Endothelial cell of umbilical vein (primary cell): ENCODE measurements around the gene TMSB10. TPM values are rescaled to one million over a fixed set of nuclear protein-coding genes. Genes with fewer than 3 reads are reported as not detected.
A peak's percentile ranks its signal among the peaks of the same experiment; 100 is the strongest.

Experiments
- BruUV-seq: library from RNA; stranded (reverse); fragments of 400-500 nt; replicated peaks from 2 replicates; lab custom pipeline; 2021; lab: Mats Ljungman, UMichigan
- CTCF ChIA-PET: fragments of 300-600, 350-600 bp; sonication (Branson Sonifier 250); formaldehyde crosslinking; loops from one replicate; lab custom pipeline; 2021; ENCODE audit warnings: antibody characterized with exemption, inconsistent platforms; lab: Charles Lee
- POLR2A ChIA-PET: fragments of 300-600, 350-600 bp; sonication (Branson Sonifier 250); formaldehyde crosslinking; loops from one replicate; lab custom pipeline; 2021; ENCODE audit warnings: antibody characterized with exemption, inconsistent platforms; lab: Charles Lee
- DNase-seq: peaks from one replicate; pipeline ENCODE4 v3.0.0-alpha.2; 2011; ENCODE audit warnings: low read depth, low spot score
- FAIRE-seq: peaks from 2 replicates; lab custom pipeline; 2011; peaks lifted over from hg19 to GRCh38; lab: Jason Lieb, UNC
- H2AFZ ChIP-seq: 2 replicates; pipeline ENCODE4 v1.6.0; 2012; ENCODE audit warnings: low read depth, low read length, control low read depth, inconsistent platforms
- H3K27ac ChIP-seq: 2 replicates; pipeline ENCODE4 v1.5.1; 2011; ENCODE audit warnings: low read depth, mild to moderate bottlenecking, control low read depth, low read length, moderate library complexity; ENCODE audit not compliant: insufficient read depth
- H3K27me3 ChIP-seq, 2 experiments: 2 replicates each; pipeline versions ENCODE4 v1.6.0 to v1.6.1; 2011; ENCODE audit warnings: low read length in 2 of 2, mixed read lengths in 1 of 2; ENCODE audit not compliant: control insufficient read depth in 2 of 2, insufficient read depth in 2 of 2
- H3K36me3 ChIP-seq, 2 experiments: 2 replicates in 1 of 2; 3 replicates in 1 of 2; pipeline ENCODE4 v1.5.1; 2011; ENCODE audit warnings: low read length in 2 of 2, mild to moderate bottlenecking in 1 of 2, moderate library complexity in 1 of 2; ENCODE audit not compliant: control insufficient read depth in 2 of 2, insufficient read depth in 2 of 2; ENCODE audit errors: extremely low read depth in 1 of 2
- H3K4me1 ChIP-seq: 3 replicates; pipeline ENCODE4 v1.5.1; 2011; ENCODE audit warnings: mild to moderate bottlenecking, low read length; ENCODE audit not compliant: control insufficient read depth, insufficient read depth; ENCODE audit errors: extremely low read depth
- H3K4me2 ChIP-seq: 2 replicates; pipeline ENCODE4 v1.6.1; 2011; ENCODE audit warnings: low read length, control low read depth, mixed read lengths; ENCODE audit not compliant: insufficient read depth
- H3K4me3 ChIP-seq, 3 experiments: fragments of 200-600 bp in 1 of 3; sonication (generic), shearing (Covaris generic) in 1 of 3; replicated peaks in 1 of 3; 2 replicates each; pipeline ENCODE4 v1.5.1; 2011 to 2016; ENCODE audit warnings: control low read depth in 3 of 3, low read length in 3 of 3, mild to moderate bottlenecking in 2 of 3, inconsistent platforms in 1 of 3, low read depth in 1 of 3, moderate library complexity in 1 of 3; ENCODE audit not compliant: insufficient read depth in 1 of 3
- H3K79me2 ChIP-seq: 2 replicates; pipeline ENCODE4 v1.6.0; 2012; ENCODE audit warnings: low read length, inconsistent platforms; ENCODE audit not compliant: control insufficient read depth, insufficient read depth
- H3K9ac ChIP-seq: replicated peaks from 2 replicates; pipeline ENCODE3; 2011; ENCODE audit warnings: low read length, control low read depth; ENCODE audit not compliant: insufficient read depth; ENCODE audit errors: extremely low read depth
- H3K9me1 ChIP-seq: replicated peaks from 3 replicates; pipeline ENCODE4 v1.6.0; 2011; ENCODE audit warnings: mild to moderate bottlenecking, low read length; ENCODE audit not compliant: control insufficient read depth, insufficient read depth; ENCODE audit errors: extremely low read depth
- H3K9me3 ChIP-seq: replicated peaks from 2 replicates; pipeline ENCODE4 v1.5.1; 2012; ENCODE audit warnings: low read length, inconsistent platforms; ENCODE audit not compliant: control insufficient read depth, insufficient read depth
- H4K20me1 ChIP-seq: replicated peaks from 2 replicates; pipeline ENCODE3; 2011; ENCODE audit warnings: mild to moderate bottlenecking, low read length; ENCODE audit not compliant: control insufficient read depth, insufficient read depth; ENCODE audit errors: extremely low read depth
- CTCF ChIP-seq, 2 donors: IDR thresholded peaks; 1 replicate in 1 of 2; 2 replicates in 1 of 2; pipeline ENCODE4 v1.5.1; 2011; ENCODE audit warnings: low read length in 2 of 2, mild to moderate bottlenecking in 2 of 2, moderate library complexity in 2 of 2, control low read depth in 1 of 2, inconsistent platforms in 1 of 2, low read depth in 1 of 2; ENCODE audit not compliant: insufficient read depth in 1 of 2; ENCODE audit errors: extremely low read depth in 1 of 2
- EZH2 ChIP-seq: IDR thresholded peaks from 2 replicates; pipeline ENCODE4 v1.6.1; 2012; ENCODE audit warnings: borderline replicate concordance, low read depth, mild to moderate bottlenecking, moderate library complexity, low read length, inconsistent platforms; ENCODE audit not compliant: severe bottlenecking
- FOS ChIP-seq: IDR thresholded peaks from 2 replicates; pipeline ENCODE4 v1.6.1; 2011; ENCODE audit warnings: mild to moderate bottlenecking, low read length, moderate library complexity, borderline replicate concordance; ENCODE audit not compliant: insufficient read depth
- GATA2 ChIP-seq: IDR thresholded peaks from 2 replicates; pipeline ENCODE4 v1.7.0; 2011; ENCODE audit warnings: low read depth, mild to moderate bottlenecking, moderate library complexity, mixed read lengths, low read length; ENCODE audit not compliant: insufficient read length, insufficient read depth
- MAX ChIP-seq: IDR thresholded peaks from 2 replicates; pipeline ENCODE4 v1.6.1; 2011; ENCODE audit not compliant: insufficient read depth, insufficient read length
- MYC ChIP-seq: IDR thresholded peaks from one replicate; pipeline ENCODE4 v1.6.1; 2011; ENCODE audit warnings: mild to moderate bottlenecking, low read depth, low read length
- POLR2A ChIP-seq: IDR thresholded peaks from 2 replicates; pipeline ENCODE4 v1.6.1; 2012; ENCODE audit warnings: low read depth, mild to moderate bottlenecking, control low read depth, low read length
- POLR2AphosphoS5 ChIP-seq: IDR thresholded peaks from 2 replicates; pipeline ENCODE4 v1.6.1; 2012; ENCODE audit warnings: low read depth, mild to moderate bottlenecking, control low read depth, low read length, moderate library complexity; ENCODE audit not compliant: insufficient read depth
- dilution Hi-C: fragments of 300-500 bp; cut with MboI; formaldehyde crosslinking; loops from one replicate; pipeline ENCODE4 v1.15.0; 2019; ENCODE audit warnings: low sequenced_read_pairs; ENCODE audit not compliant: extremely low pct_ligation_motif_present
- intact Hi-C: fragments of 100-400 bp; cut with micrococcal nuclease; formaldehyde crosslinking; loops from one replicate; pipeline ENCODE4 v1.10.0; 2022
- polyA plus RNA-seq, 4 experiments: library from polyadenylated mRNA; depleted of rRNA in 3 of 4; stranded (reverse) in 3 of 4; unstranded in 1 of 4; fragments of >200 nt; gene quantifications; 2 replicates each; pipeline versions ENCODE4 v1.2.1 to v1.2.3, GENCODE V29; 2011 to 2012; ENCODE audit warnings: missing spikeins in 1 of 4
- total RNA-seq: library from RNA; stranded (reverse); gene quantifications from 2 replicates; pipeline ENCODE4 v1.2.3, GENCODE V29; 2021

TMSB10 gene
- total and polyA plus RNA-seq, 2 donors (not counting 3 experiments of a cell fraction or from before 2014, with no cell fraction given), result 2,774 to 4,015 TPM

GRCh38 chr2:84881581-84882413 is 23.7 kb upstream of the TMSB10 start:
- FAIRE-seq (peak; percentile 97), DNase-seq (peak; percentile 82)
- no peaks in the 10 kb centered on the region for H3K36me3 ChIP-seq
- H3K4me3 ChIP-seq, result peak overlapping the region; percentile 3 to 69 (median 15)
- peak overlapping the region; percentile 82 for H2AFZ ChIP-seq
- H3K27me3 ChIP-seq, result peaks cover 41% of the 10 kb centered on the region in 2 experiments
- intact Hi-C loops (loop anchor here (1.0 to 5.0 kb wide), 5 partner anchors 24 to 424 kb away; partner anchors contain the start of genes SUCLG1 and TMSB10), dilution Hi-C loops (no loop called here)
- H3K27ac ChIP-seq, result no peak overlapping the region
- peak overlapping the region; percentile 0 for H3K9ac ChIP-seq
- peak overlapping the region; percentile 80 for H3K4me2 ChIP-seq
- BruUV-seq, result no TSS peak
- ChIA-PET POLR2A (interaction anchor here (1.2 kb wide), 1 partner anchor 24 kb away, joined by 4 read pairs; no protein-coding TSS in a partner anchor), CTCF (interaction anchor here (0.6 to 3.2 kb wide), 22 partner anchors 9 to 388 kb away, joined by 3 to 31 read pairs (median 4); partner anchors contain the start of gene TMSB10)
- H3K79me2 ChIP-seq, result no peaks in the 10 kb centered on the region
- TF ChIP-seq FOS (no peak), GATA2 (no peak), CTCF (IDR thresholded peaks at IDR 0.05; ENCODE audit: extremely low read depth in 1 of 2, insufficient read depth in 1 of 2, low read depth in 1 of 2, low read length in 2 of 2) (peak; percentile 72 to 76), EZH2 (no peak), POLR2A (no peak), MAX (no peak), MYC (no peak), POLR2AphosphoS5 (no peak)
- no peaks in the 10 kb centered on the region for H3K9me3 ChIP-seq
- no peaks in the 10 kb centered on the region for H4K20me1 ChIP-seq
- peaks cover 16% of the 10 kb centered on the region for H3K4me1 ChIP-seq
- no peaks in the 10 kb centered on the region for H3K9me1 ChIP-seq
